GM18508 (cell line): Measurements from ENCODE around the gene DEDD.

Experiments
- ATAC-seq: cut with Tn5 transposase; IDR thresholded peaks from one replicate; pipeline ENCODE4 v1.9.1; 2021; ENCODE audit warnings: moderate number of reproducible peaks; ENCODE audit not compliant: insufficient read depth, unreplicated experiment

The DEDD gene

DNA sequence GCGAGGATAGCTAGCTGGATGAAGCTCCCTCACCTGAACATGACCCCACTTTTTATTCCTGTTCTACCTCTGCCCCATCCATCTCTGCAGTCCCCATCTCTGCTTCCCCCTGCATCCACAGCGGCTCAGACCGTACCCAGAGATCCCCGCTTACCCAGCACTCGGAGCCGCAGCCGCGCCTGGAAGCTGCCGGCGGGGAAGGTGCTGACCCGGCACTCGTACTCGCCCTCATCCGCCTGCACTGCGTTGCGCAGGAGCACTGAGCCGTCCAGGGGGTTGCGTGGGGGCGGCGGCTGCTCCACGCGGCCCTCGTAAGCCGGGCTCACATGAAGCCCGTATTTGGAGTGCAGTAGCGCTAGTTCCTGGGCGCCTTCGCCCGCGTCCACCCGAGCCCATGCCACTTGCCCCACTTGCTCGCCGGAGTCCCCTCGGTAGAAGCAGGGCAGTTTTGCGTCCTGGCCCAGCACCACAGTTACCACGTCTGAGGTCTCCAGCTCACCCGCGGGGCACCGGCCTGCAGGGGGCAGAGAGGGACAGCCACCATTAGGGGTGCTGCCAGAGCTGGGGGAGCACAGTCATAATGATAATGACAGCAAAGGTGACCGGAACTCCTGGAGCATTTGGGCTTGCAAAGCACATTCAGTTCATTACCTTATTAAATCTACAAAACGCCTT lies 52.9 kb downstream of the DEDD start:
- ATAC-seq: no peak

DNA sequence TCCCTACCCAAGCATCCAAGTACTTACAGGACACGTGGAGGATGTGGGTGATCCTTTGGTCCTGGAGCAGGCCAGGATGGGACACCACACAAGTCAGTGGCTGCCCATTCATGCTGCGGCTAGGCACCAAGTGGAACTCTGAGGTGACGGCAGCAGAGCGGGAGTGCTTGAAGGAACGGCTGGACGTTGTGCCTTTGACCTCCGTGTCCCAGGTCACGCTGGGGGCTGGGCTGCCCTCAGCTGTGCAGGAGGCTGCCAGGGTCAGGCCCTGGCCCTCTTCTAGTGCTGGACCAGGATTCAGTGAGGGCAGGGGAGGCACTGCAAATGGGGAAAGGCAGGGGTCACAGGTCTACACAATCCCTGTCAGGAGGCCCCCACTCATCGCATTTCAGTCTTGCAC lies 55.0 kb downstream of the DEDD start:
- no peak for ATAC-seq

DNA sequence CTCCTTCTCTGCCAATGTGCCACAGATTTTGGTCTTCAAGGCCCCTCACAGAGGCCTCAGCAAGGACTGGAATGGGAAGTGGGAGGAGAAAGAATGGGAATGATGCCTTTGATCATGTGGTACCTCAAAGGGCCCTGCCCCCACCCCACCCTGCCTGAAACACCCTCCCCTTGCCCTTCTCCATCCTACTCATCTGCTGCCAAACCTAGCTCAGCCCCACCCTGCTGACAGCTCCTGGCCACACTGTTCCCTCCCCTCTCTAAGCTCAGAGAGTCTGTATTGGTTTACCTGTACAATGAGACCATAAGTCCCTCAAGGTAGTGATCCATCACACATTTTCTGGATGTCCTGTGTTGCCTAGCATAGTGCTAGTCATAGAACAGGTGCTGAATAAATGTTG lies 56.1 kb downstream of the DEDD start:
- no peak for ATAC-seq

DNA sequence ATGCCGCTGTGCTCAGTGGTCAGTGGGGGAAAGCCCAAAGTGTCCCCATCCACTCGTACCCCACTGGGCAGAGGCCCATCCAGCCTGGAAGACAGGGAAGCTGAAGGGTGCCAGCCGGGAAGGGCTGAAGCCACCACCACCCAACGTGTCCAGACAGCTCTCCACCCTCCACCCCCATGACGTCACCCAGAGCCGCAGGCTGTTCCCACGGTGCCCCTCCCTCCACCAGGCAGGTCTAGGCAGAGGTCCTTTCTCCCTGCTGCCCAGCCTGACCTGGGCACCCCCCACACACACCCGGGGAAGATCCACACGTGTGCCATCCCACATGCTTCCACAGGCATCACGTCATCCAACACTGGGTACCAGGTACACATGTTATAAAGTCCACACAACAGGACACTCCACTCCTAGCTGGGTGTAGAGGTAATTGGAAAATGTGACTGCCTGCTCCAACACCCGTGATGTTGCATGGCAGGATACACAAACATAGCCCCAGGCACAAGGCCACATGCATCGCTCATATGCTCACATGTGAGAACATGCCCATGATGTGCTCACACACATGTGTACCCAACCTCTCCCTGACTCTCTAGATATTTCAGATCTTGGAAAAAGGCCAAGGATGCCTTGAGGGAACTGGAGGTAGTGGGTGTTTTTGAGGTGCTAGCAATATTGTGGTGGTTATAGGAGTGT lies 57.6 kb downstream of the DEDD start:
- no peak for ATAC-seq

DNA sequence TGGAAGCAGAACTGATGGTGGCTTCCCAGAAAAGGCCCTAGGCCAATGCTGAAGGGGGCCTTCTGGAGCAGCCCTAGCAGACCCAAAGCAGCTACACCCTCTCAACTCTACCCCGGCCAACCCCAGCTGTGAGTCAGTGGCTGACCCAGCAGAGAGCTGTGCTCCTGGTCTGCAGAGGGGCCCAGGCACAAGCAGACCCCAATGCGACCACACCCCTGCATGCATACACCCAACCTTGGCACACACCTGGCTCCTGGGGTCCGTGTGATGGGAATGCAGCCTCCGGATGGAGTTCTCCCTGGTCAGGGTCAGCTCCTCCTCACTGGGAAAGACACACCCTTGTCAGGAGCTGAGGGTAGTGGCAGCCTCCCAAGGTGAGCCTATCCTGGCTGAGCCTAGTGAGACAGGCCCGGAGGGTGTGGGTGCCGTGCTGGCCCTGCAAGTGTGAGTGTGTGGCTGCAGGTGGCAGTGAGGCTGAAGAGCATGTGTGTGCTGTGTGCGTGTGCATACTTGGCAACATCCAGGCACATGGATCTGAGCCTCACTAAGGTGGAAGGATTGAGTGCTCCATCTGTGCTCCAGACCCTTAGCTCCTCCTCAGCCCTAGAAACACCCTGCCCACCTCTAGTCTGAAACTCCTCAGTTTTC lies 58.9 kb downstream of the DEDD start:
- ATAC-seq: no peak

DNA sequence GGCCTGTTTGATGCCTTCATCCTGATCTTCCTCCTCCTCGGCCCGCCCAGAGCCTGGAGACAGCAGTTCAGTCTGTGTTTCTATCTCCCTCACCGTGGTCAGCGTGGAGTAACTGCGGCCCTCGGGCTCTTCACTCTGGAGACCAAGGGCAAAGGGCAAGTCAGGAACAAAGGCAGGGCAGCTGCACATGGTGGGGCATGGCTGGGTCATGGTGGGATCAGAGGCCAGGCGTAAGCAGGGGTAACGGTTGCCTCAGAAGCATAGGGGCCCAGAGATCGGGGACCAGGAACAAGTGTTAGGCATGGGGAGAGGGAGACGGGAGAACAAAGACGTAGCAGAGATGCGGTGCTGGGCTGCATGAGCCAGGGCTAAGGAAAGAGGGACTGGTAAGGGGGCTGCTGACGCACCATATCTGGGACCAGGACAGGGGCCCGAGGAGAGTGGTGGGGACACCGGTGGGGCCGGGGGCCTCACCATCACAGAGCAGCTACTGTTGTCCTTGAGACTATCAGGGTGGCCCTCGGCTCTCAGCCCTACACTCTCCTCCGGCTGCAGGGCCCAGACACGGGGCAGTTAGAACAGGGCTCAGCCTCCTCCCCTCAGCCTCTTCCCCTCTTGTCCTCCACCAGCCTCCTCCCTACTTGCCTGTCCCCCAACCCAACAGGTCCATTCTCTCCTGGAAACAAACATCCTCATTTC lies 59.6 kb downstream of the DEDD start:
- no peak for ATAC-seq

DNA sequence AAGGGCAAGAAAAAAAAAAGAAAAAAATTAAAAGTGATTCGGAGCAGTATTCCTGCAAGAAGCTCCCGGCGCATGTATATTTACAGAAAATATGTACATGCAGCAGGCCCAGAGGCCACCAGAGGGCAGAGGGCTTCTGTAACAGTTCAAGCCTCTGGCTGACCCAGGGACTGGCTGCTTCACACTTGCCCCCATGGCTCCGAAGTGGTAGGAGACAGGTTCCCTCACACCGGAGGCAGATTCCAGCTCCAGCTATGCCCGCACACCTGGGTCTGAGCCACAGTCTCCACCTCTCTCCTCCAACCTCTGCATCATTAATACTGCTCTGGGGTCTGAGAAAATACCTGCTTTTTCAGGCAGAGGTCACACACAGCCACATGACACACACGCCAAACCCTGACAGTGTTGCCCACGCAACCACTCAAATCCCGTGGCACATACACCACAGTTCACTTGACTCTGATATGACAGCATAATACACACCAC lies 60.5 kb downstream of the DEDD start:
- ATAC-seq: no peak
